ENCODE measurements around the gene QARS1.

QARS1 gene

DNA sequence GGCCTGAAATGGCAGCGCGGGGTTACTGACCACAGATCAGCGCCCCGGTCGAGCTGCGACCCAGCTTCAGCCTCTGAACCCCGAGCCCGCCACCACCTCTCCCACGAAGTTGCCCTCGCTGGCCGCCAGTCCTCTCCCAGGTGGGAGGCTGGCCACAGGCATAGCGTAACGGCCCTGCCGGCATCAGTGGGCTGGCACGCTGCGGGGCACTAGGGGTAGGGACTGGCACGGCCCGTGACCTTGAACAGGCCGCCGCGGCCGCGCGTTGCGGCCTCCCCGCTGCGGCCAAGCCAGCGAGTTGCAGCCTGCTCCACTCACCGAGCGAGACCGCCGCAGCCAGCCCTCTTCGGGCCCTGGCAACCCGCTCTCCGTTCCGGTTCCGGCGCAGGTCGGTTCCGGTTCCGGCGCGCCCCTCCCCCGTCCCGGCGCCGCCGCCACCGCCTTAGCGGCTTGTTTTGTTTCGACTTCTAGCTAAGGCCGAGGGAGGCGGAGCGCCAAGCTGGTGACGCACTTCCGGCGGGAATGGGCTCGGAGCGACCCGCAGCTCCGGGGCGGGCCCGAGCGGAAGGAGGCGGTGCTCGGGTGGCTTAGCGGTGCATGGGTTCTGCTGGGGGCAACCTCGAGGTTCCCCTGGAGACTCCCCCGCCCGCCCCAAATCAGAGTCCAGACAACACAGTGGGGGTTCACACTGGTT, 16.0 kb upstream of the QARS1 start, which contains the start of gene USP19:
USP19 (minus strand) TSS at position 386 of the 694 bp plus-strand sequence. CDS start 1,678 bp downstream, outside the sequence.
- DNase-seq (ENCODE audit: low read depth in 2 of 2), result peak; percentile 80 to 86

DNA sequence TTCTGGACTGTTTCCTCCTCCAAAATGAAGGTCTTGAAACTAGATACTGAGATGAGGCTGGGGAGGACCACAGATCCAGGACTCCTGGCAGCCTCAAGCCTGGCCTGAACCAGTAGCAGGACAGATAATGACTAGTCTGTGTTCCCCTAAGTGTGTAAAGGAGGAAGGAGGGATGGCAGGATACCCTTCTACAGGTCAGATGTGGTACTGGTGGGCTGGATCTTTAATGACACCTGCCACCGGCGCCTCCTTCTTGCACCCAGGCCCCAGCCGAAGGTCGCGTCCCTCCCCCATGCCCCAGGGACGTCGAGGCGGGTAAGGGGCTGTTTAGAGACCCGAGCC, 15.5 kb upstream of the QARS1 start:
- no peak for DNase-seq (ENCODE audit: low read depth in 2 of 2)

DNA sequence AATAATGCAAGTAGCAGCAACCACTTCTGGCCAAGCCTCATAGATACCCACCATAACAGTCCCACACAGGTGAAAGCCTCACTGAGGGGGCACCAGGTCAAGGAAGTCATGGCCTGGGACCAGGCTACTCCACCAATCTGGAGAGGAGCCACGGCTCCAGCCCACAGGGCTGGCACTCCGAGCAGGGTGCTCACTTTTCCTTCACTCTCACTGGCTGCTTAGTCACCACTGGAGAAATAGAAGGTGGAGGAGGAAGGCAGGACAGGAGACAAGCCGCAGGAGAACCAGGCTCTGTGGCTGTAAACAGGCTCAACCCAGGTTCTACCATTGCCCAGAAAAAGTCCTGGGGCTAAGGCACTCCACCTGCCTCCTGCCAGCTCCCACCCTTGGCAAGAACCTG, 14.9 kb upstream of the QARS1 start:
- no peak for DNase-seq (ENCODE audit: low read depth in 2 of 2)

DNA sequence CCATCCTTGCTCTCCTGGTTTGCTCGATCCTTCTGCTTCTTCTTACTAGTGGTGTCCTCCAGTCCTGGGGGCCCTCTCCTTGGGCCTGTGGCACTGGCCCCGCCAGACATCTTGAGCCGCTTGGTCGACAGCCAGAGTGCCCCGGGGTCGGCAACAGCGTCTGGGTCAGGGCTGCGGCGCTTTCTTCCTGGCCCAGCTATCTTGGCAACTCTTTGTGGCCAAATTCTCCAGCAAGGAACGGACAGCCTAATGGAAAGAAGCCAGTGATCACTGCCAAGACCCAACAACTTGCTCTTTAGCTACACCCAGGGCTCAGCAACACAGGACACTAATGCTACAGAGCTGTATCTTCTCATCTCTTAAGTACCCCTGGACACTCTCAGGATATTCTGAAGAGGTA, 14.5 kb upstream of the QARS1 start:
- DNase-seq (ENCODE audit: low read depth in 2 of 2), result no peak

DNA sequence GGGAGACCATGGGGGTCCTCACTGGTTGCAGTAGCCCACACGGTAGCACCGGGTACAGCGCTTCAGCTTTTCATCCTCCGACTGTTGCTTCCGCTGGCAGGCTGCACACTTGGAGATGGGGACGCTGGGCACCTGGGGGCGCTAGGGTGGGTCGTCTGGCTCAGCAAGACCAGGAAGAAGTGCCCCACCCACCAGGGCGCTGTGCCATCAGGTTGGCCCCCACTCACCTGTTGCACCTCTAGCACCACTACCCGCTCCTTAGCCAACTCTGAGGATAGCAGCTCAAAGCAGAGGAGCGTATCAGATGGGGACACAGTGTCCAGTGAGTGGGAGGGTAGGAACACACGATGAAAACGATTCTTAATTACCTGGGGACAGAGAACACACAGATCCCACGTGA, 7.7 kb upstream of the QARS1 start:
- no peak for DNase-seq (ENCODE audit: low read depth in 2 of 2)

DNA sequence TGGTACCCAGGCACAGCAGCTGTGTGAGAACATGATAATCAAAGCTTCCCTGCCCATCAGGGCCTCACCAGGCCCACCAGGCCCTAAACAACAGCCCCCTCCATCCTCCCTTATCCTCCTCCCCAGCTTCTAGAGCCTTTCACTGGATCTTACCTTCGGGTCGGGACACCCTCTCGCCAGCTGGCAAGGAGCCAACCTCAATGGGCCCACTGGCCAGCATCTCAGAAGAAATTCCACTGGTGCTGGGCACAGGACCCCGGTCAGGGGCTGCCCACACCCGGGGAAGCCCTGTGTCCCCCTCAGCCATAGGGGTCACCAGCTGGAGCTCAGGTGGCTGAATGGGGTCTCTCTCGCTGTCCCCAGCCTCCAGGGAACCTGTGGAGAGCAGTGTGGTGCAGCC, 6.8 kb upstream of the QARS1 start:
- no peak for DNase-seq (ENCODE audit: low read depth in 2 of 2)

DNA sequence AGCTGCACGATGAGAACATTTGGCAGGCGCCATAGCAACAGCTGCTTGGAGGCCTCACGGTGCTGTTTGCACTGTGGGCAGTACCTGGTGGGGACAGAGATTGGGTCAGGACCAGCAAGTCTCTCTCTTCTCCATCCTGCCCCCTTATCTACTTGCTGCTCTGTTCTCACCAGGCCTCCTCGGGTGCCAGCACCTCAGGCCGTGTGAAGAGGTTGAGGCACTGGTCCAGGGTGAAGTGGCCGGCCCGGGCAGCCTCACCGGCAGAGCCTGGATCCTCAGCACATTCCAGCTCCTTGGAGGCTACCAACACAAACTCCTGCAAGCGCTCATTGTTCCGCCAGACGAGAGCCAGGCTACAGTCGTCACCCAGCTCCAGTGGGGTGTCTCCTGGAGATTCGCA, 6.2 kb upstream of the QARS1 start:
- DNase-seq (ENCODE audit: low read depth in 2 of 2), result no peak

DNA sequence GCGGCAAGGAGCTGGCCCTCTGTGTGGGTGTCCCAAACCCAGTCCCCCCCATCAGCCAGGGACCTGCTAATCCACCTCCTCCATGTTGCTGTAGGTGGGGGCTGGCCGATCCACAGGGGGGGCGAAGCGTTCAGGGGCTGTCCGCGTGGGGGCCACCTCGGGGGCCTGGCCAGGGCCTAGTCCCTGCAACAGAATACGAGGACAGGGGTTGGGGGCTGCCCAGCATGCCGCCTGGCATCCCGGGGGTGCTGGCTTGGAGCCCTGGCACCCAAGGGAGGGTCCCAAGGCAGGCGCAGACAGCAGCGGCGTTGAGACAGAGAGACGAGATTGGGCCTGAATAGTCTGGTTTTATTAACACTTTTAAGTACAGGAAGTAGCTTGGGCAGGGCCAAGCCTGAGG, 3.8 kb upstream of the QARS1 start:
- DNase-seq (ENCODE audit: low read depth in 2 of 2), result no peak

DNA sequence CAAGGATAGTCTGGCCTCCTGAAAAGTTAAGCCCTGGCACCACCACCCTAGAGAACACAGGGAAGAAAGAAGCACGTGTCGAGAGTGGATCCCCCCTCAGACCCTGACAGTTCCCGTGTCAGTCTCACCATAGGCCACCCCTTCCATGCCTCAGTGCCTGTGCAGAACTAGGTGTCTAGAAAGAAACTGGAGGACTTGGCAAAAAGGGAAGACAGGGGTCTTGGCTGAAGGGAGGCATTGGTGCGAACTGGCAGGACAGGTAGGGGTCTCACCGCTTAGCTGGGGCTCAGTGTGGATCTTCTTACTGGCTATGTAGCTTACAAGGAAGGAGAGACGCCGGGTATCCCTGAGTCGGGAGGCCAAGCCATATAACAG, 518 bp downstream of the QARS1 start:
- DNase-seq (ENCODE audit: low read depth in 2 of 2), result no peak

DNA sequence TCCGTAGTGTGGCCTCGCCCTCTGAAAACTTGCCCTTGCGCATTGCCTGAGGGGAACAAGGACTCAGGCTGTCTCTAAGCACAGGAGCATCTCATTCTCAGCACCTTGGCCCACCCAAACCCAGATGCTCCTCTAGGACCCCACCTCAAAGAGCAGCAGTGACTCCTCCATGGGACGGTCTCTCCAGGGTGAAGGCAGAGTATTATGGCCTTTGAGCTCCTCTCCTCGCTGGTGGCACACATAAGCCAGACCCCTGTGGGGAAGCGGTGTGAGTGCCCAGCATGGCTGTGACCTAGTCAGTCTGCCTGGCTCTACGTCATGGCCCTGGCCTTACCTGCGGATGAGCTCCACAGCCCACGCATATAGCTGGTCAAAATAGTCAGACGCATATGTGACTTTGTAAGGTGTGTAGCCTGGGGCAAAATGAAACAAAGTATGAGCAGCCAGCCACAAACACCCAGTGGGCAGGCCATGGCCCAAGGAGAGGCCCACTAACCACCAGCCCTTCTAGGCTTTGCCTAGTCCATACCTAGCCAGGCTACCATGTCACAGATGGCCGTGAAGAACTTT, 4.4 kb downstream of the QARS1 start:
- no peak for DNase-seq (ENCODE audit: low read depth in 2 of 2)

DNA sequence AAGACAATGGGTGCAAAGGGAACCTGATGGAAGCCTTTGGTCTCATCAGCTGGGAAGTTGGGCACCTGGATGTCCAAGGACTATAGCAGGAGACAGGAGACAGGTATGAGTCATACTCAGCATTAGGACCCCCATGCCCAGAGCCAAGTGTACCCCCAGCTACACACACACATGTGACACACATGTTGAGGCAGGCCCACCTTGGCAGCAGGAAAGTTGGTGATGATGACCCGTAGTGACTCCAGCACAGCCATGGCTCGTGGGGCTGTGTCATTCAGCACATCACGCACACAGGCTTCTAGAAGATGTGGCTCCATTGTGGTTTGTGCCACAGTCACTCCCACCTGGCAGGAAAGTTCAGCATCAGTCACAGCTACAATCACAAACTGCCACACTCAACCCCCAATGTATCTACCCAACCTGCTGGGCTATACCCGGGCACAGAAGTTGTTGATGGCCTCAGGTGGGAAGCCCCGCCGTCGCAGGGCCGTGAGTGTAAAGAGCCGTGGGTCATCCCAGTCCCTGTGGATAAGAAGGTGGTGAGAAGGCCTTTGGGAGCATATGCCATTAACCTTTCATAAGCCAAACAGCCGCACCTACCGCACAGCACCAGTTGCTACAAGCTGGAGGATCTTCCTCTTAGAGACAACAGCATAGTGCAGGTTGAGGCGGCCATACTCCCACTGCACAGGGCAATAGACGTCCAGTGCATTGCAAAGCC, 5.5 kb downstream of the QARS1 start:
- DNase-seq (ENCODE audit: low read depth in 2 of 2), result no peak

DNA sequence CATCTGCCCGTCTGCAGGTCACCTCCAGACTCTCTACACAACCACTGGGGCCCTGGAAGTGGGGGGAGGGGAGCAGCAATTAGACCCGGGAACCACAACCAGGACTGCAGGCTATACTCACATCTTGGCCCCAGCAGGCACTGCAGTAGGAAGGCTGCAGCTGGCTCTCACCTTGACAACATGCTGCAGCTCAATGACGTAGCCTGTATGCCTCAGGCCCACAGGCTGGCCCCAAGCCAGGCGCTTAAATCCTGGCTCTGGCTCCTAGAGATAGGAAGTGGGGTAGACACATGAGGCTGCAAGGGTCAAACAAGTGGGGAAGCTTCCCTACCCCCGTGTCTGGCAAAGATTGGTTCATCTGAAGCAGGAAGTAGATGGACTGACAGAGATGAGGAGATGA, 6.1 kb downstream of the QARS1 start:
- DNase-seq (ENCODE audit: low read depth in 2 of 2), result no peak

DNA sequence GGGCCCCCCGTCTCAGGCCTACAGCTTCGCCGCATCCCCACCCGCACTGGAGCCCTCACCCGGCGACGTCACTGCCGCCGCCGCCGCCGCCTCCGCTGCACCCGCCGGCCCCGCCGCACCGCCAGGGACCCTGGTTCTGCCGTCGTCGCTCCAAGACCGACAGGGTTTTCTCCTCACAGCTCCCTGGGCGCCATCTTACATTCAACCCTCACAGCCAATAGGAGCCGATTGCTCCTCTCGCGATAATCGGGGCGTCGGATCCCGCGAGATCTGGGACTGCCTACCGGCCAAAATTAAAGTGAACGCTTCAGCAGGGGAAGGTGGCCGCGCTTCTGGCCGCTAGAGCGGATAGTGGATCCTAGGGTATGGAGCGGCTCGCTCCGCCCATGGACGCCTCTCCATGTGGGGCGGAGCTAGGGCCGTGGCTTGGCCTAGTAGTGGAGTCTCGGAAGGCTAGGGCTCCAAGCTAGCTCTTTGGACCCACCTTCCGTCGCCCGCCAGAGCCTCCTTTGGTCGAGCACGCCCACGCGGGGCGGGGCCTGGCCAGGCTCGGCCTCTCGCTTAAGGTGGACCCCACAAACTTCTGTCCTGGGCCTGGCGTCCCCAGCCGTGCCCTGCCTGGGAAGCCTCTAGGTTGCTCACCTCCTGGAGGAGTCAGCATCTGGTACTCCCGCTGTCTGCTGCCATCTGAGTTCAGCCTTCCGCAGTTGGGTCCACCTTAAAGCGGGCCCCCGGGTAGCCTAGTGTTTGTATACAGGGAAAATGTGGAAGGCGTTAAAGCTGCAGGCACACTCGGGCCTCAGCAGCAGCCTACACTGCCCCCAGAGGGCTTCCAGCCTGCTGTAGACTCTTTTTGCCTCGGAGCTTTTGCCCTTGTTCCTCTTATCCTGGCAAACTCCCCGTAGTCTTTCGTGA, 10.4 kb downstream of the QARS1 start, which contains the start of gene QRICH1:
QRICH1 (minus strand) TSS at position 219 of the 915 bp plus-strand sequence. CDS start 17,054 bp downstream, outside the sequence.
- peak; percentile 88 to 91 for DNase-seq (ENCODE audit: low read depth in 2 of 2)

DNA sequence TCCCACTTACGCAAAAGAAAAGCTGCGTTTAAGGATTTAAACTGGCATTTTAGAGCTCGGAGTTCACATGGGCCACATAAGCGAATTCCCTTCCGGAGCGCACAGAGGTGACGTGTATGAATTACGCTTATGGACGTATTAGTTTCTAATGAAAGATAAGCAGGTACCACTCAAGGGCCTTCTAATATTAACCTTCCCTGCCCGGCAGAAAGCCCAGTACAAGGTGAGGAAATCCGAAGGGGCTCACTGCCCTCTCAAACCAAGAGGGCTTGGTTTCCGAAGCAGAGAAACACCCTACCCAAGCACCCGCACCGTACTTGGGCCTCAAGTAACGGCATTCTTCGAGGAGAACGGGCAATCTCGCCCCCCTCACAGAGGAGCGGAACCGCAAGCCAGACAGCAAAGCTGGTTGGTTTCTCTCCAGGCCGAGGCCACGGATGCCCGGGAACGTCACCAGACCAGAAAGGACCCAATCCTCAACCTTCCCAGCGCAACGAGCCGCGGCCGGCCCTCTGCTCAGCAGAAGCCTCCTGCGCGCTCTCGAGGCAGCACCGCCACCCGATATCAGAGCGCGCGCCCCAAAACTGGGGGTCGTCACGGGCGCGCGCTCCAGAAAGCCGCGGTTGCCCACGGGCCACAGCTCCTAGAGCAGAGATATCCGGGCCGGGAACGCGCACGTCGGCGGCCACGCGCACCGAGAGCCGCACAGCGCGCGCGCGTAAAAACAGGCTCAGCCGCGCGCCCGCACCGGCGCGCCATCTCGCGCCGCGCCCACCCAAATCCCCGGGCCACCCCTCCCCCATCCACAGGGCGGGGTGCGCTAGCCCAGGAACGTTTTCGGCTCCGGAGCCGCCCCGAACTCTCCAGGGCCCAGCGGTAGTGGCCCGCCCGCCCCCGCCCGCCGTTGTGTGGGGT, 11.4 kb downstream of the QARS1 start:
- DNase-seq (ENCODE audit: low read depth in 2 of 2), result peak; percentile 35 to 62

DNA sequence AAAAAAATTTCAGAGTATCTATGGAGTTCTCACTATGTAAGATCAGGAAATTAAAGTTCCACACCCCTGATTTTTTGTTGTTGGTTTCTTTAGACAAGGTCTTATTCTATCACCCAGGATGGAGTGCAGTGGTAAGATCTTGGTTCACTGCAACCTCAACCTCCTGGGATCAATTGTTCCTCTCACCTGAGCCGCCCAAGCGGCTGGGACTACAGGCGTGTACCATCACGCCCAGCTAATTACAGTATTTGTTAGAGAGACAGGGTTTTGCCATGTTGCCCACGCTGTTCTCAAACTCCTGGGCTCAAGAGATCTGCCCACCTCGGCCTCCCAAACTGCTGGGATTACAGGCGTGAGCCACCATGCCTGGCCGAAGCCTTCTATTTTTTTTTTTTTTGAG, 23.1 kb downstream of the QARS1 start:
- no peak for DNase-seq (ENCODE audit: low read depth in 2 of 2)

DNA sequence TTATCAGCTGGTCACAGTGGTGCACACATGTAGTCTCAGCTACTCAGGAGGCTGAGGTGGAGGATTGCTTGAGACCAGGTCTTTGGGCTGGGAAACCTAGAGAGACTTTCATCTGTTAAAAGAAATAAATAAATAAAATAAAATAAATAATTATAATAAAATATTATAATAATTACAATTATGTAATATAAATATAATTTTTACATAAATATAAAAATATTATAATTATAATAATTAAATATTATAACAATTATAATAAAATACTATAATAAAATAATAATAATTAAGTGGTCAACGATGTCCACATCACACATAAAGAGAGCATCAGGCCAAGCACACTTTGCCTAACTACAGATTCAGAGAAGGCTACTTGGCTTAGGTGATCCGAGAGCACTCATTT, 25.3 kb downstream of the QARS1 start:
- no peak for DNase-seq (ENCODE audit: low read depth in 2 of 2)

DNA sequence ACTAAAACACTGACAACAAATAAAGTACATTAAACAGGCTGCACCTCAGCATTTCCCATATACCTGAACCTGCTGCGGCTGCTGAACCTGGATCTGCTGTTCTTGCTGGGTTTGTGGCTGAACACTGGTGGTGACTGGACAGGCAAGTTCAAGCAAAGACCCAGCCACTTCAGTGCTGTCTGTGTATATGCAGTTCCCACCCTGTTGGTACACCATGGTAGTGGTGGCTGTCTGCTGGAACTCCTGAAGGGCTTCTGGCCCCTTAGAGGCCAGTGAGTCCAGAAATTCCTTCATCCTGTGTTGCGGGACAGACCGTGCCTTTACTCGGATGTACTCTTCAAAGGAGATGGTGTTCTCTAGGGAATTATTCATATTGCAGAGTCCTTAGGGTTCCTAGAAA, 27.9 kb downstream of the QARS1 start:
- DNase-seq (ENCODE audit: low read depth in 2 of 2), result no peak

DNA sequence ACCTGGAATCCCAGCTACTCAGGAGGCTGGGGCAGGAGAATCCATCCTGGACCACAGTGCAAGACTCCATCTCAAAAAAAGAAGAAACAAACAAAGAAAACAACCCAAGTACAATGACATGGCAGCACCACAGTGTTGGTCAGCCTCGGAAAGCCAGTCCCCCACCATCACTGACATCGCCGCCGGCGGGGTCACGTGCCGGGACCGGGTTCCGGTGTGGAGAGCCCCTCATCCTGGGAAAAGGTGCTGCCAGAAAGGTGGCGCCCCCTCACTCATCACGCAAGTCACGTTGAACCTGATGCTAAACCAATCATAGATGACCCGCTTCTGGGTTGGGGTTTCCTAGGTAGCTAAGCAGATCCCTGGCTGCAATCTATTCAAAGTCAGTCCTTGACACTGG, 28.4 kb downstream of the QARS1 start:
- no peak for DNase-seq (ENCODE audit: low read depth in 2 of 2)

DNA sequence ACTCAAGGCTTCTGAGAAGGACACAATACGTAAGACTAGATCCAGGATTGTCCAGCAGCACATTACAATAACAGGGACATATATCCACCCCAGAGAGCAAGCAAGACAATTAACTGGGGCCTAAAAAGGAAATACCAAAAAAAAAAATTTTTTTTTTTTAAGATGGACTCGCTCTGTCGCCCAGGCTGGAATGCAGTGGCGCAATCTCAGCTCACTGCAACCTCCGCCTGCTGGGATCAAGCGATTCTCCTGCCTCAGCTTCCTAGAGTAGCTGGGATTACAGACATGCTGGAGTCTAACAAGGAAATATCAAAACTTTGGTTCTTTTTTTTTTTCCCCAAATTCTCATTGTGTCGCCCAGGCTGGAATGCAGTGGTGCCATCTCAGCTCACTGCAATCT, 46.5 kb downstream of the QARS1 start:
- no peak for DNase-seq (ENCODE audit: low read depth in 2 of 2)

DNA sequence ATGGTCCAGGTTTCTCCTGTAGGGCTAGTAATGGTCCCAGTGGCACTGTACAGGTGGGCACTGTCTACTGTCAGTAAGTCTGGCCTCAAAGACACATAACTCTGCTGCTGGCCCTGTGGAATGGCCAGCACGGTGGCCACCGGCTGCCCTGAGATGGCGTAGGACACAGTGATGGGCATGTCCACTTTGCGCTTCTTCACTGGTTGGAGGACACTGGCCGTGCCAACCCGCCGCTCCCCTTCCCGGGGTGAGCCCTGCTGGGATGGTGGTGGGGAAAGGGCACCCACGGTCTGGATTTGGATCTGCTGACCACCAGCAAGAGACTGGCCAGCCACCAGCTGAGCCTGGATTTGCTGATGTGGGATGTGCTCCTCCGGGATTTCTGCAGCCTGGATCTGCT, 47.3 kb downstream of the QARS1 start:
- DNase-seq (ENCODE audit: low read depth in 2 of 2), result no peak

DNA sequence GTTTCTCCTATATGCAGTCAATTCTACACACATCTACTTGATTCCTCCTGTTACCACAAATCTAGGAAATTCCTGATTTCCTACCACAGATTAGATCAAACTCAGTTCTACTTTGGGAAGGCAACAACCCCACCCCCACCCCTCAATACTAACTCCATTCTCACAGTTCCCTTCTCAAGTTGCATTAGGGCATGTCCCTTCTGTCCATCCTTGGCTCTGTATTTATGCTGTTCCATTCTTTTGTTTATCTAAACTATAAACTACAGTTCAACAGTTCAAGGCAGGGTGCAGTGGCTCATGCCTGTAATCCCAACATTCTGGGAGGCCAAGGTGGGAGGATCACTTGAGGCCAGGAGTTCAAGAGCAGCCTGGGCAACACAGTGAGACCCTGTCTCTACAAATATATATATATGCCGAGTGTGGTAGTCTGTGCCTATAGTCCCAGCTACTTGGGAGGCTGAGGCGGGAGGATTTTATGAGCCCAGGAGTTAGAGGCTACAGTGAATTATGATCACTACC, 50.2 kb downstream of the QARS1 start:
- DNase-seq (ENCODE audit: low read depth in 2 of 2), result no peak
